Fibroblast of lung (primary cell): Measurements from ENCODE around the gene FAM161A. TPM values are rescaled to one million over a fixed set of nuclear protein-coding genes. Genes with fewer than 3 reads are reported as not detected.
"Not testable (repeated sequence)": the region's sequence is repeated elsewhere in the genome, so short reads cannot be mapped to it uniquely, and the experiment has no call there.

ENCODE experiments used
- DNase-seq, 2 donors: peaks; one replicate each; pipeline versions ENCODE4 v3.0.0 to v3.0.0-alpha.2; 2010; ENCODE audit warnings: low read depth in 2 of 2
- H2AFZ ChIP-seq: 2 replicates; pipeline ENCODE4 v1.5.1; 2012; ENCODE audit warnings: low read length, control low read depth, inconsistent platforms
- H3K27ac ChIP-seq: 2 replicates; pipeline ENCODE4 v1.5.1; 2011; ENCODE audit warnings: low read length, control low read depth; ENCODE audit not compliant: insufficient read depth
- H3K27me3 ChIP-seq: 2 replicates; pipeline ENCODE4 v1.5.1; 2011; ENCODE audit warnings: mild to moderate bottlenecking, low read length; ENCODE audit not compliant: control insufficient read depth, insufficient read depth
- H3K36me3 ChIP-seq: 2 replicates; pipeline ENCODE4 v1.5.1; 2011; ENCODE audit warnings: low read length; ENCODE audit not compliant: control insufficient read depth, insufficient read depth
- H3K4me1 ChIP-seq: 2 replicates; pipeline ENCODE4 v1.5.1; 2011; ENCODE audit warnings: low read length; ENCODE audit not compliant: control insufficient read depth, insufficient read depth; ENCODE audit errors: extremely low read depth
- H3K4me2 ChIP-seq: 2 replicates; pipeline ENCODE4 v1.5.1; 2011; ENCODE audit warnings: low read length, control low read depth; ENCODE audit not compliant: insufficient read depth; ENCODE audit errors: extremely low read depth
- H3K4me3 ChIP-seq, 4 experiments: fragments of 200-600 bp in 1 of 4; sonication (generic) in 1 of 4; replicated peaks in 1 of 4; 2 replicates each; pipeline ENCODE4 v1.5.1; 2011 to 2016; ENCODE audit warnings: low read length in 4 of 4, low read depth in 3 of 4, mild to moderate bottlenecking in 3 of 4, control low read depth in 2 of 4, inconsistent platforms in 1 of 4, mixed read lengths in 1 of 4; ENCODE audit not compliant: insufficient read depth in 1 of 4; ENCODE audit errors: control extremely low read depth in 1 of 4
- H3K79me2 ChIP-seq: 2 replicates; pipeline ENCODE4 v1.5.1; 2012; ENCODE audit warnings: mild to moderate bottlenecking, low read length, inconsistent platforms; ENCODE audit not compliant: control insufficient read depth, insufficient read depth
- H3K9ac ChIP-seq: 2 replicates; pipeline ENCODE4 v1.5.1; 2011; ENCODE audit warnings: mild to moderate bottlenecking, low read length, control low read depth; ENCODE audit not compliant: insufficient read depth
- H3K9me3 ChIP-seq: 2 replicates; pipeline ENCODE4 v1.5.1; 2012; ENCODE audit warnings: low read depth, low read length; ENCODE audit not compliant: control insufficient read depth, insufficient read depth
- H4K20me1 ChIP-seq: 2 replicates; pipeline ENCODE4 v1.5.1; 2011; ENCODE audit warnings: low read length; ENCODE audit not compliant: control insufficient read depth, insufficient read depth; ENCODE audit errors: extremely low read depth
- CTCF ChIP-seq, 2 donors: IDR thresholded peaks in 1 of 2; conservative IDR thresholded peaks in 1 of 2; 1 replicate in 1 of 2; 2 replicates in 1 of 2; pipeline ENCODE4 v1.5.1; 2011 to 2012; ENCODE audit warnings: low read length in 2 of 2, control low read depth in 1 of 2, inconsistent platforms in 1 of 2, low read depth in 1 of 2, mild to moderate bottlenecking in 1 of 2
- EZH2 ChIP-seq: IDR thresholded peaks from 2 replicates; pipeline ENCODE4 v1.5.1; 2012; ENCODE audit warnings: low read length, control low read depth, mild to moderate bottlenecking; ENCODE audit errors: missing control alignments
- polyA plus RNA-seq, 2 donors: library from polyadenylated mRNA; depleted of rRNA in 1 of 2; stranded (reverse) in 1 of 2; unstranded in 1 of 2; fragments of >200 nt; gene quantifications; 2 replicates each; pipeline ENCODE4 v1.2.1, GENCODE V29; 2011 to 2012; ENCODE audit warnings: missing spikeins in 1 of 2
- total RNA-seq: library from RNA; depleted of rRNA; stranded (reverse); fragments of >200 nt; gene quantifications from 2 replicates; pipeline ENCODE4 v1.2.1, GENCODE V29; 2014

The FAM161A gene
- total and polyA plus RNA-seq, 2 donors (not counting 1 experiment from before 2014, with no cell fraction given) = 0.84 to 3.1 TPM

GRCh38 chr2:61854564-61855317, 881 bp upstream of the FAM161A start:
- no peaks in the 10 kb centered on the region for H3K36me3 ChIP-seq
- peaks cover 7% of the 10 kb centered on the region for H3K4me1 ChIP-seq
- TF ChIP-seq EZH2 = no peak
- TF ChIP-seq CTCF (conservative IDR thresholded peaks at IDR 0.05 in 1 of 2, IDR thresholded peaks at IDR 0.05 in 1 of 2; ENCODE audit: low read depth in 1 of 2, low read length in 2 of 2) = no peak
- H4K20me1 ChIP-seq = no peaks in the 10 kb centered on the region
- H3K4me2 ChIP-seq = peak overlapping the region; percentile 95
- peak overlapping the region; percentile 50 for H3K9ac ChIP-seq
- H3K79me2 ChIP-seq = no peaks in the 10 kb centered on the region
- peak overlapping the region; percentile 40 to 89 (median 66) for H3K4me3 ChIP-seq
- peak; percentile 95 to 98 for DNase-seq
- no peaks in the 10 kb centered on the region for H3K27me3 ChIP-seq
- H2AFZ ChIP-seq = peak overlapping the region; percentile 100
- H3K27ac ChIP-seq = peak overlapping the region; percentile 72
- H3K9me3 ChIP-seq = no peaks in the 10 kb centered on the region

- peak; percentile 52 to 53 for DNase-seq
- H3K4me1 ChIP-seq = peaks cover 7% of the 10 kb centered on the region
- peak overlapping the region; percentile 72 for H3K27ac ChIP-seq
- H4K20me1 ChIP-seq = no peaks in the 10 kb centered on the region
- no peaks in the 10 kb centered on the region for H3K27me3 ChIP-seq
- H3K9ac ChIP-seq = peak overlapping the region; percentile 69
- H3K36me3 ChIP-seq = no peaks in the 10 kb centered on the region
- no peaks in the 10 kb centered on the region for H3K9me3 ChIP-seq
- peak overlapping the region; percentile 97 for H2AFZ ChIP-seq
- H3K79me2 ChIP-seq = no peaks in the 10 kb centered on the region
- TF ChIP-seq CTCF (conservative IDR thresholded peaks at IDR 0.05 in 1 of 2, IDR thresholded peaks at IDR 0.05 in 1 of 2; ENCODE audit: low read depth in 1 of 2, low read length in 2 of 2) (no peak), EZH2 (no peak)
- peak overlapping the region; percentile 91 for H3K4me2 ChIP-seq
- H3K4me3 ChIP-seq = peak overlapping the region; percentile 40 to 89 (median 66)
Observed at GRCh38 chr2:61853086-61853846, 594 bp downstream of the FAM161A start.

GRCh38 chr2:61851270-61851669, 2.6 kb downstream of the FAM161A start:
- not testable (repeated sequence) for H3K27me3 ChIP-seq, H3K79me2 ChIP-seq, H3K4me2 ChIP-seq, H4K20me1 ChIP-seq, H3K36me3 ChIP-seq, H3K9me3 ChIP-seq, H2AFZ ChIP-seq, DNase-seq, H3K9ac ChIP-seq, H3K4me1 ChIP-seq, H3K4me3 ChIP-seq, H3K27ac ChIP-seq
